Keratinocyte (primary cell): ENCODE data around the gene ZNF423. TPM values are rescaled to one million over a fixed set of nuclear protein-coding genes. Genes with fewer than 3 reads are reported as not detected.
A peak's percentile ranks its signal among the peaks of the same experiment; 100 is the strongest.
"Not testable (repeated sequence)": the region's sequence is repeated elsewhere in the genome, so short reads cannot be mapped to it uniquely, and the experiment has no call there.

ENCODE experiments used
- DNase-seq: peaks from one replicate; pipeline ENCODE4 v3.0.0-alpha.2; 2011; ENCODE audit warnings: low read depth, missing footprints, low spot score
- FAIRE-seq: peaks from 2 replicates; lab custom pipeline; 2011; peaks lifted over from hg19 to GRCh38; lab: Jason Lieb, UNC
- H2AFZ ChIP-seq: 2 replicates; pipeline ENCODE4 v1.6.0; 2012; ENCODE audit warnings: low read length, control low read depth, inconsistent platforms; ENCODE audit not compliant: control insufficient read depth
- H3K27ac ChIP-seq: 2 replicates; pipeline ENCODE4 v1.5.1; 2011; ENCODE audit warnings: low read length; ENCODE audit not compliant: control insufficient read depth, insufficient read depth
- H3K27me3 ChIP-seq: 3 replicates; pipeline ENCODE4 v1.6.0; 2011; ENCODE audit warnings: low read length; ENCODE audit not compliant: control insufficient read depth, insufficient read depth; ENCODE audit errors: extremely low read depth
- H3K36me3 ChIP-seq, 2 experiments: 2 replicates in 1 of 2; 3 replicates in 1 of 2; pipeline ENCODE4 v1.5.1; 2011; ENCODE audit warnings: low read length in 2 of 2, mild to moderate bottlenecking in 1 of 2; ENCODE audit not compliant: control insufficient read depth in 2 of 2, insufficient read depth in 2 of 2; ENCODE audit errors: extremely low read depth in 1 of 2
- H3K4me1 ChIP-seq: 3 replicates; pipeline ENCODE4 v1.5.1; 2011; ENCODE audit warnings: low read length; ENCODE audit not compliant: control insufficient read depth, insufficient read depth; ENCODE audit errors: extremely low read depth
- H3K4me2 ChIP-seq: 3 replicates; pipeline ENCODE4 v1.6.0; 2011; ENCODE audit warnings: low read depth, low read length; ENCODE audit not compliant: control insufficient read depth, insufficient read depth; ENCODE audit errors: extremely low read depth
- H3K4me3 ChIP-seq, 3 experiments: fragments of 200-600 bp in 1 of 3; sonication (generic) in 1 of 3; 2 replicates in 2 of 3; 3 replicates in 1 of 3; pipeline ENCODE4 v1.5.1; 2011 to 2016; ENCODE audit warnings: low read length in 3 of 3, mild to moderate bottlenecking in 3 of 3, control low read depth in 2 of 3, inconsistent platforms in 1 of 3, low read depth in 1 of 3, mixed read lengths in 1 of 3, mixed run types in 1 of 3, moderate library complexity in 1 of 3; ENCODE audit not compliant: control insufficient read depth in 2 of 3, insufficient read depth in 2 of 3; ENCODE audit errors: extremely low read depth in 1 of 3
- H3K79me2 ChIP-seq: 2 replicates; pipeline ENCODE4 v1.6.0; 2012; ENCODE audit warnings: low read length; ENCODE audit not compliant: control insufficient read depth, insufficient read depth
- H3K9ac ChIP-seq: 3 replicates; pipeline ENCODE4 v1.6.0; 2011; ENCODE audit warnings: low read length; ENCODE audit not compliant: control insufficient read depth, insufficient read depth; ENCODE audit errors: extremely low read depth
- H3K9me1 ChIP-seq: 3 replicates; pipeline ENCODE4 v1.6.0; 2011; ENCODE audit warnings: low read length; ENCODE audit not compliant: control insufficient read depth, insufficient read depth; ENCODE audit errors: extremely low read depth
- H3K9me3 ChIP-seq: 2 replicates; pipeline ENCODE4 v1.5.1; 2012; ENCODE audit warnings: low read depth, low read length; ENCODE audit not compliant: control insufficient read depth
- H4K20me1 ChIP-seq: 3 replicates; pipeline ENCODE4 v1.6.0; 2011; ENCODE audit warnings: low read length; ENCODE audit not compliant: control insufficient read depth, insufficient read depth; ENCODE audit errors: extremely low read depth
- EZH2 ChIP-seq: IDR thresholded peaks from one replicate; pipeline ENCODE4 v1.6.1; 2012; ENCODE audit warnings: inconsistent platforms, mild to moderate bottlenecking, low read length, moderate library complexity
- dilution Hi-C: fragments of 300-500 bp; cut with MboI; formaldehyde crosslinking; loops from one replicate; pipeline ENCODE4 v1.7.0; 2020; ENCODE audit warnings: low sequenced_read_pairs; ENCODE audit not compliant: extremely low pct_ligation_motif_present
- polyA plus RNA-seq, 5 experiments: library from polyadenylated mRNA; depleted of rRNA in 3 of 5; stranded (reverse) in 3 of 5; stranded (forward) in 1 of 5; unstranded in 1 of 5; fragments of >200 nt; gene quantifications; 1 replicate in 1 of 5; 2 replicates in 3 of 5; 3 replicates in 1 of 5; pipeline versions ENCODE4 v1.2.1 to v1.2.3, GENCODE V29; 2011 to 2012; ENCODE audit warnings: missing spikeins in 2 of 5, low read depth in 1 of 5, low replicate concordance in 1 of 5
- TF ChIP-seq, protein P1 (sequence below), 3 experiments: IDR thresholded peaks in 1 of 3; conservative IDR thresholded peaks in 1 of 3; optimal IDR thresholded peaks in 1 of 3; 2 replicates in 2 of 3; 3 replicates in 1 of 3; pipeline versions ENCODE3 to v1.5.1; 2011; ENCODE audit warnings: low read length in 3 of 3, mild to moderate bottlenecking in 3 of 3, moderate library complexity in 2 of 3, control low read depth in 1 of 3, inconsistent platforms in 1 of 3; ENCODE audit not compliant: insufficient read depth in 2 of 3; ENCODE audit errors: extremely low read depth in 1 of 3

ZNF423 gene
- polyA plus RNA-seq, 1 donor (not counting 4 experiments of a cell fraction or from before 2014, with no cell fraction given): 0.05 TPM

DNA sequence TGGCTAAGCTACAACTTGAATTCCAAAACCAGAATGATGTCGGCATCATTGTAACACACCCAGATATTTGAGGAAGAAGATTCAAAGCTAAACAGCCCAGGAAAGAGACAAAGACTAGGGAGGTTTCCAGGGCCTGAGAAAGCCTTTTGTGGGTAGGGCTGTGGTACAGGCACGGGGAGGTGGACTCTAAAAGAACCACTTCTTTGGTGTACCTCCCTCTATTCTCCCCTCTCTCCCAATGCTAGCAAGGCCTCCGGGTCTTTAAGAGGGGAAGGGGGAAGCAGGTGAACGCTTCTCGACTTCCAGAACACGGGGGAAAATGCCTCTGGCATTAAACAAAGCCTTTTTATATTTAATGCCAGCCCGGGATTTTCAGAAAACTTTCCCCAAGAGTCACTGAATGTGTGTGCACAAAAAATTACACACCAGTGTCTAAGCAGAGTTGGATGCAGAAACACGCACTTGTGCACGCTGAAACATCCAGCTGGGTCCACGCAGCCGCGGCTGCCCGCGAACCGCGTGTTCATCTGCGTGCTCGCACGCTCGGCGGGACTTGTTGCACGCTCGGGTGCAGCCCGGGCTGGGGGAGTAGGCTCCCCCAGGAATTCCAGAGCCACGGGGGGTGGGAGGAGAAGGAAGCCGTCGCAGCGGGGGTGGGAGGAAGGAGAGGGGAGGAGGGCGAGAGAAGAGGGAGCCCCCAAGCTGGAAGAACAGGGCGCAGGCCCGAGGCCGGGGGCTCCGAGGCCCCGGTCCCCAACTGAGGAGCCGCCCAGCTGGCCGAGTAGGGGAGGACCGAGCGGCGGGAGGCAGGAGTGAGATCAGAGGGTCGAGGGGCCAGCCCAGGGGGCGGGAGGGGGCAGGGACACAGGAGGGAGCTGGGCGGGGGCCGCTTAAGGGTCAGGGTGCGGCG is 20.1 kb upstream of the ZNF423 start:
- H3K36me3 ChIP-seq: no peaks in the 10 kb centered on the region
- no peak for DNase-seq
- no peak overlapping the region for H2AFZ ChIP-seq
- no peaks in the 10 kb centered on the region for H3K79me2 ChIP-seq
- H3K27ac ChIP-seq: no peak overlapping the region
- peak; percentile 44 for TF ChIP-seq EZH2
- TF ChIP-seq, protein P1, sequence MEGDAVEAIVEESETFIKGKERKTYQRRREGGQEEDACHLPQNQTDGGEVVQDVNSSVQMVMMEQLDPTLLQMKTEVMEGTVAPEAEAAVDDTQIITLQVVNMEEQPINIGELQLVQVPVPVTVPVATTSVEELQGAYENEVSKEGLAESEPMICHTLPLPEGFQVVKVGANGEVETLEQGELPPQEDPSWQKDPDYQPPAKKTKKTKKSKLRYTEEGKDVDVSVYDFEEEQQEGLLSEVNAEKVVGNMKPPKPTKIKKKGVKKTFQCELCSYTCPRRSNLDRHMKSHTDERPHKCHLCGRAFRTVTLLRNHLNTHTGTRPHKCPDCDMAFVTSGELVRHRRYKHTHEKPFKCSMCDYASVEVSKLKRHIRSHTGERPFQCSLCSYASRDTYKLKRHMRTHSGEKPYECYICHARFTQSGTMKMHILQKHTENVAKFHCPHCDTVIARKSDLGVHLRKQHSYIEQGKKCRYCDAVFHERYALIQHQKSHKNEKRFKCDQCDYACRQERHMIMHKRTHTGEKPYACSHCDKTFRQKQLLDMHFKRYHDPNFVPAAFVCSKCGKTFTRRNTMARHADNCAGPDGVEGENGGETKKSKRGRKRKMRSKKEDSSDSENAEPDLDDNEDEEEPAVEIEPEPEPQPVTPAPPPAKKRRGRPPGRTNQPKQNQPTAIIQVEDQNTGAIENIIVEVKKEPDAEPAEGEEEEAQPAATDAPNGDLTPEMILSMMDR (optimal IDR thresholded peaks at IDR 0.05 in 1 of 3, IDR thresholded peaks at IDR 0.05 in 1 of 3, conservative IDR thresholded peaks at IDR 0.05 in 1 of 3; ENCODE audit: extremely low read depth in 1 of 3, insufficient read depth in 2 of 3, low read length in 3 of 3): no peak
- peaks cover 19% of the 10 kb centered on the region for H3K27me3 ChIP-seq
- no peak overlapping the region for H3K9ac ChIP-seq
- no peaks in the 10 kb centered on the region for H3K4me1 ChIP-seq
- H3K9me1 ChIP-seq: no peaks in the 10 kb centered on the region
- H3K4me3 ChIP-seq: no peak overlapping the region
- no peaks in the 10 kb centered on the region for H3K9me3 ChIP-seq
- H3K4me2 ChIP-seq: no peak overlapping the region
- no peaks in the 10 kb centered on the region for H4K20me1 ChIP-seq
- dilution Hi-C loops: loop anchor here (25.0 kb wide), 1 partner anchor 439 kb away; no protein-coding TSS in a partner anchor
- FAIRE-seq: no peak

DNA sequence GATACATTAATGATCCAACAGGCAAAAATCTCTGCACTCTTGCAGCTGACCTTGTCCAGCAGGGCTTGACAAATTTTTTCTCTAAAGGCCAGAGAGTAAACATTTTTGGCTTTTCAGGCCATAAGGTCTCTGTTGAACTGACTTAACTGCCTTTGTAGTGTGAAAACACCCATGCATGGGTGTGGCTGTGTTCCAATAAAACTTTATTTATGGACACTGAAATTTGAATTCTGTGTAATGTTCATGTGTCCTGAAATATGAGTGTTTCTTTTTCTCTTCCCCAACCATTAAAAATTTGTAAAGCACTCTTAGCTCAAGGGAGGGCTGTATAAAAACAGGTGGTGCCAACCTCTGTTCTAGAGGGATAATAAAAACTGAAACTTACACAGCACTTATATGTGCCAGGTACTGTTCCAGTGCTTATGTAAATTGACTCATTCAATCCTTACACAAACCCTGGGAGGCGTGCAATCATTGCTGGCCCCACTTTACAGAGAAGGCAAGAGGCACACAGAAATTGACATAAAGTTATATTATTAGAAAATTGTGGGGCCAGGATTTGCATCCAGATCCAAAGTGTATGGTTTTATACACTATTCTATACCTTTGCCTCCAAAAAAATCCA is 18.8 kb upstream of the ZNF423 start:
- H3K4me1 ChIP-seq: no peaks in the 10 kb centered on the region
- H2AFZ ChIP-seq: no peak overlapping the region
- H3K79me2 ChIP-seq: no peaks in the 10 kb centered on the region
- H3K9me3 ChIP-seq: no peaks in the 10 kb centered on the region
- DNase-seq (no peak), FAIRE-seq (no peak)
- no peak overlapping the region for H3K4me3 ChIP-seq
- H3K9me1 ChIP-seq: no peaks in the 10 kb centered on the region
- TF ChIP-seq EZH2: no peak
- TF ChIP-seq, protein P1 (optimal IDR thresholded peaks at IDR 0.05 in 1 of 3, IDR thresholded peaks at IDR 0.05 in 1 of 3, conservative IDR thresholded peaks at IDR 0.05 in 1 of 3; ENCODE audit: extremely low read depth in 1 of 3, insufficient read depth in 2 of 3, low read length in 3 of 3): no peak
- peaks cover 19% of the 10 kb centered on the region for H3K27me3 ChIP-seq
- H3K9ac ChIP-seq: no peak overlapping the region
- dilution Hi-C loops: loop anchor here (25.0 kb wide), 1 partner anchor 437 kb away; no protein-coding TSS in a partner anchor
- no peak overlapping the region for H3K27ac ChIP-seq
- H3K36me3 ChIP-seq: no peaks in the 10 kb centered on the region
- H4K20me1 ChIP-seq: no peaks in the 10 kb centered on the region
- no peak overlapping the region for H3K4me2 ChIP-seq

DNA sequence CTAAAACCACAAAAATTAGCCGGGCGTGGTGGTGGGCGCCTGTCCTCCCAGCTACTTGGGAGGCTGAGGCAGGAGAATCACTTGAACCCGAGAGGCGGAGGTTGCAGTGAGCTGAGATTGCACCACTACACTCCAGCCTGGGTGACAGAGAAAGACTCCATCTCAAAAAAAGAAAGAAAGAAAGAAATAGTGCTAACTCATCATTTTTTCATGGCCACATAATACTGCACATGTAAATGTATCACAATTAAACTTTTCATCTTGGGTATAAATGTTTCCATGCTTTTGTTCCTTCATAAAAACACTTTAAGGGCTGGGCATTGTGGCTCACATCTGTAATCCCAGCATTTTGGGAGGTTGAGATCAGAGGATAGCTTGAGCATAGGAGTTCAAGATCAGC is 15.9 kb upstream of the ZNF423 start:
- H3K9me3 ChIP-seq, H3K27ac ChIP-seq, H2AFZ ChIP-seq, dilution Hi-C loops, H3K4me3 ChIP-seq, DNase-seq, H3K9me1 ChIP-seq, H3K4me1 ChIP-seq, FAIRE-seq, H3K9ac ChIP-seq, H4K20me1 ChIP-seq, H3K4me2 ChIP-seq, H3K79me2 ChIP-seq, H3K36me3 ChIP-seq: not testable (repeated sequence)
- peaks cover 15% of the 10 kb centered on the region for H3K27me3 ChIP-seq
